Ascending aorta (tissue), 2 donors: ENCODE measurements around the gene RHOBTB3. TPM values are rescaled to one million over a fixed set of nuclear protein-coding genes. Genes with fewer than 3 reads are reported as not detected.
A peak's percentile ranks its signal among the peaks of the same experiment; 100 is the strongest.

Source experiments
- DNase-seq, 2 donors: peaks; one replicate each; pipeline ENCODE4 v3.0.0-alpha.2; 2019; ENCODE audit warnings: low spot score in 2 of 2
- H3K27ac ChIP-seq, 2 donors: fragments of 200-600 bp; sonication (generic); one replicate each; pipeline ENCODE4 v1.5.1; 2016 to 2017; ENCODE audit warnings: mild to moderate bottlenecking in 1 of 2
- H3K27me3 ChIP-seq: fragments of 200-600 bp; sonication (generic); one replicate; pipeline ENCODE4 v1.5.1; 2017
- H3K36me3 ChIP-seq, 2 donors: fragments of 200-600 bp; sonication (generic); one replicate each; pipeline ENCODE4 v1.5.1; 2016
- H3K4me1 ChIP-seq, 2 donors: fragments of 200-600 bp; sonication (generic); one replicate each; pipeline ENCODE4 v1.5.1; 2016 to 2017; ENCODE audit warnings: mild to moderate bottlenecking in 1 of 2
- H3K4me3 ChIP-seq, 2 donors: fragments of 200-600 bp; sonication (generic); one replicate each; pipeline ENCODE4 v1.5.1; 2016 to 2017; ENCODE audit warnings: mild to moderate bottlenecking in 1 of 2
- H3K9me3 ChIP-seq, 2 donors: fragments of 200-600 bp; sonication (generic); one replicate each; pipeline ENCODE4 v1.5.1; 2016
- CTCF ChIP-seq, 3 experiments: fragments of 200-600 bp in 2 of 3; fragments of 450-650 bp in 1 of 3; sonication (generic) in 2 of 3; IDR thresholded peaks; one replicate each; pipeline ENCODE4 v1.5.1; 2016 to 2019; ENCODE audit warnings: antibody characterized with exemption in 3 of 3, mild to moderate bottlenecking in 1 of 3, moderate library complexity in 1 of 3
- intact Hi-C: fragments of 100-400 bp; cut with DNase I; formaldehyde crosslinking; loops from one replicate; pipeline ENCODE4 v1.15.1; 2023
- total RNA-seq: library from RNA; depleted of rRNA; stranded (reverse); fragments of >200 nt; gene quantifications from one replicate; pipeline ENCODE4 v1.1.0, GENCODE V29; 2016

Gene RHOBTB3
- total RNA-seq, 1 donor from 2014 or later = 153 TPM

DNA sequence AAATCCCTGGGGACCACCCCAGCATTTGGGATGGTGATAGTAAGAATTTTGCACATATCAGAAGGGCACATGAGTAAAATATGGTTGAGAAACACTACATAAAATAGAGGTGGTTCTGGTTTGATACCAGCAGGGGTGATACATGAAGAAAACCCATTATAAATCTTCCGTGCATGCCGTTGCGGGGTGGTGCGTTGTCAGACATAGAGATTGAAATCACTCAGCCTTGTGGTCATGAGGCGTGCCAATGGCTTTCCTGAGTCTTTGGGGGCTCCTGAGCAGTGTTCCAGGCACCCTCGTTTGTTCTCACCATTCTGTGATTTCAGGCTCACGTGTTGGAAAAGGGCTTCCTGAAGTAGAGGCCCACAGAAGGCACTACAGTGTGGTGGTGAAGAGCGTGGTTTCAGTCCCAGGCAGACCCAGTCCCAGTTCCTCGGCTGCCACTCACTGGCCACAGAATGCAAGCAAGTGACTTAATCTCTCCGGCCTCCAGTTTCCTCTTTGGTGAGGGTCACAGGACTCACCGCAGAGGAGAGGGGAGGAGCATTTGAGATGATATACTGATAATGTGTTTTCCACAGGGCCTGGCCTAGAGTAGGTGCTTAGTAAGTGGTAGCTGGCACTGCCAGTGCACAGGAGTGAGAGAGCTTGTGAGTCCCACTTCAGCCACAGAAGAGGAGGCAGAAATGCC is 111.9 kb downstream of the RHOBTB3 start:
- no peaks in the 10 kb centered on the region for H3K36me3 ChIP-seq
- peak overlapping the region; percentile 39 to 53 for H3K27ac ChIP-seq
- intact Hi-C loops = no loop called here
- TF ChIP-seq CTCF (IDR thresholded peaks at IDR 0.05) = no peak
- H3K9me3 ChIP-seq = no peaks in the 10 kb centered on the region
- H3K4me1 ChIP-seq = peaks cover 0 to 3% of the 10 kb centered on the region in 2 donors
- peak; percentile 64 to 77 for DNase-seq
- no peak overlapping the region for H3K4me3 ChIP-seq
- H3K27me3 ChIP-seq = no peaks in the 10 kb centered on the region

- H3K4me1 ChIP-seq = peaks cover 0 to 3% of the 10 kb centered on the region in 2 donors
- no peaks in the 10 kb centered on the region for H3K9me3 ChIP-seq
- no peaks in the 10 kb centered on the region for H3K27me3 ChIP-seq
- no peak overlapping the region for H3K4me3 ChIP-seq
- no peaks in the 10 kb centered on the region for H3K36me3 ChIP-seq
- no peak for TF ChIP-seq CTCF (IDR thresholded peaks at IDR 0.05)
- H3K27ac ChIP-seq = peak overlapping the region; percentile 27 to 53
- DNase-seq = no peak
- intact Hi-C loops = no loop called here
Measured at GRCh38 chr5:95843733-95844223, 112.6 kb downstream of the RHOBTB3 start.

DNA sequence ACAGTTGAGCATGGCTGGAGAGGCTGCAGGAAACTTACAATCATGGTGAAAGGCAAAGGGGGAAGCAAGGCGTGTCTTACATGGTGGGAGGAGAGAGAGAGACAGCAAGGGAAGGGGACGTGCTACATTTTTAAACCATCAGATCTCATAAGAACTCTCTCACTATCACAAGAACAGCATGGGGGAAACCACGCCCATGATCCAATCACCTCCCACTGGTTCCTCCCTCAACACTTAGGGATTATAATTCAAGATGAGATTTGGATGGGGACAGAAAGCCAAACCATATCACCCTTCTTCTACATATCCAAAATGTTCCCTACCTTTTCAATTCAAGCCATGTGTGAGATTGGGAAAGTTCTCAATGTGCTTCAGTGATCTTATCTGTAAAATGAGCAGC is 114.3 kb downstream of the RHOBTB3 start:
- Histone ChIP-seq H3K4me1 (peaks cover 0 to 3% of the 10 kb centered on the region in 2 donors), H3K9me3 (no peaks in the 10 kb centered on the region), H3K4me3 (no peak overlapping the region), H3K27me3 (no peaks in the 10 kb centered on the region), H3K36me3 (no peaks in the 10 kb centered on the region), H3K27ac (no peak overlapping the region)
- no peak for TF ChIP-seq CTCF (IDR thresholded peaks at IDR 0.05)
- no peak for DNase-seq
- intact Hi-C loops = loop anchor here (5.0 kb wide), 2 partner anchors 113 to 203 kb away; partner anchors contain the start of gene RHOBTB3

Other genes starting within 250 kb of the RHOBTB3 start
- gene SKIC3, start 176.4 kb upstream of the RHOBTB3 start, total RNA-seq = 12.7 TPM
- gene ARSK, start 176.2 kb upstream of the RHOBTB3 start, total RNA-seq = 3.6 TPM
- gene GPR150, start 111.2 kb upstream of the RHOBTB3 start, total RNA-seq = 9.6 TPM
- gene RFESD, start 84.6 kb upstream of the RHOBTB3 start, total RNA-seq = not detected
- not detected for gene SPATA9, start 48.3 kb upstream of the RHOBTB3 start, total RNA-seq
- 18.5 TPM for gene GLRX, start 91.4 kb downstream of the RHOBTB3 start, total RNA-seq
- gene ELL2, start 230.5 kb downstream of the RHOBTB3 start, total RNA-seq = 26.0 TPM